WERI-Rb-1 (cell line): ENCODE results near the gene TCF7.

Experiments used
- DNase-seq: peaks from one replicate; pipeline ENCODE4 v3.0.0-alpha.2; 2020
- H3K27ac ChIP-seq: fragments of 250-450 bp; sonication (Bioruptor Pico); 2 replicates; pipeline ENCODE4 v1.5.1; 2020; ENCODE audit warnings: mild to moderate bottlenecking, moderate library complexity
- H3K27me3 ChIP-seq: fragments of 250-450 bp; sonication (Bioruptor Pico); 2 replicates; pipeline ENCODE4 v1.5.1; 2021; ENCODE audit warnings: mild to moderate bottlenecking, low read depth, moderate library complexity; ENCODE audit not compliant: insufficient read depth, severe bottlenecking
- H3K36me3 ChIP-seq: fragments of 250-450 bp; sonication (Bioruptor Pico); 2 replicates; pipeline ENCODE4 v1.5.1; 2020; ENCODE audit warnings: mild to moderate bottlenecking, moderate library complexity
- H3K4me3 ChIP-seq: 2 replicates; pipeline ENCODE4 v1.5.1; 2011; ENCODE audit warnings: low read depth, mild to moderate bottlenecking, control low read depth, low read length
- H3K9me3 ChIP-seq: fragments of 250-450 bp; sonication (Bioruptor Pico); 2 replicates; pipeline ENCODE4 v1.5.1; 2021; ENCODE audit warnings: mild to moderate bottlenecking, moderate library complexity; ENCODE audit not compliant: severe bottlenecking
- CTCF ChIP-seq: IDR thresholded peaks from 2 replicates; pipeline ENCODE4 v1.5.1; 2011; ENCODE audit warnings: low read depth, mild to moderate bottlenecking, control low read depth, inconsistent platforms, low read length

The TCF7 gene

GRCh38 chr5:134128648-134128995 lies 14.1 kb downstream of the TCF7 start:
- peaks cover 7% of the 10 kb centered on the region for H3K36me3 ChIP-seq
- no peak for DNase-seq
- H3K27ac ChIP-seq, result no peak overlapping the region
- no peaks in the 10 kb centered on the region for H3K27me3 ChIP-seq
- TF ChIP-seq CTCF, result no peak
- no peak overlapping the region for H3K4me3 ChIP-seq
- no peaks in the 10 kb centered on the region for H3K9me3 ChIP-seq

- H3K36me3 ChIP-seq, result peaks cover 10% of the 10 kb centered on the region
- no peak overlapping the region for H3K27ac ChIP-seq
- no peak for TF ChIP-seq CTCF
These were observed 15.1 kb downstream of the TCF7 start for GRCh38 chr5:134129411-134130238.

GRCh38 chr5:134130239-134130945 lies 15.9 kb downstream of the TCF7 start:
- H3K27ac ChIP-seq, result no peak overlapping the region
- no peaks in the 10 kb centered on the region for H3K27me3 ChIP-seq
- no peak for DNase-seq
- no peak for TF ChIP-seq CTCF
- H3K36me3 ChIP-seq, result peaks cover 15% of the 10 kb centered on the region
- no peaks in the 10 kb centered on the region for H3K9me3 ChIP-seq
- H3K4me3 ChIP-seq, result no peak overlapping the region

More at GRCh38 chr5:134129411-134130238, 15.1 kb downstream of the TCF7 start:
- Histone ChIP-seq H3K9me3 (no peaks in the 10 kb centered on the region), H3K27me3 (no peaks in the 10 kb centered on the region), H3K4me3 (no peak overlapping the region)
- DNase-seq, result no peak

GRCh38 chr5:134131165-134131564 lies 16.7 kb downstream of the TCF7 start:
- TF ChIP-seq CTCF, result no peak
- Histone ChIP-seq H3K36me3 (peaks cover 21% of the 10 kb centered on the region), H3K4me3 (no peak overlapping the region), H3K27me3 (no peaks in the 10 kb centered on the region), H3K27ac (no peak overlapping the region), H3K9me3 (no peaks in the 10 kb centered on the region)
- no peak for DNase-seq

GRCh38 chr5:134131578-134132350 lies 17.3 kb downstream of the TCF7 start:
- no peak for DNase-seq
- peaks cover 23% of the 10 kb centered on the region for H3K36me3 ChIP-seq
- H3K4me3 ChIP-seq, result no peak overlapping the region
- H3K27ac ChIP-seq, result no peak overlapping the region
- no peak for TF ChIP-seq CTCF
- H3K27me3 ChIP-seq, result no peaks in the 10 kb centered on the region
- H3K9me3 ChIP-seq, result no peaks in the 10 kb centered on the region
